Liver (tissue), 9 donors: ENCODE data around the gene AHI1. TPM values are rescaled to one million over a fixed set of nuclear protein-coding genes. Genes with fewer than 3 reads are reported as not detected.

Experiments used
- DNase-seq: peaks from one replicate; pipeline ENCODE4 v3.0.0-alpha.2; 2017; ENCODE audit warnings: low spot score
- H3K27ac ChIP-seq, 2 donors: one replicate each; pipeline ENCODE4 v1.7.0; 2013; ENCODE audit warnings: inconsistent platforms in 2 of 2, low read length in 2 of 2, control low read depth in 1 of 2, low read depth in 1 of 2, mild to moderate bottlenecking in 1 of 2
- H3K27me3 ChIP-seq, 4 donors: one replicate each; pipeline versions ENCODE4 v1.6.1 to v1.7.0; 2013; ENCODE audit warnings: low read length in 3 of 4, inconsistent platforms in 1 of 4, mild to moderate bottlenecking in 1 of 4, moderate library complexity in 1 of 4; ENCODE audit not compliant: control insufficient read depth in 4 of 4, insufficient read depth in 4 of 4
- H3K36me3 ChIP-seq, 4 donors: one replicate each; pipeline versions ENCODE4 v1.6.1 to v1.7.0; 2013; ENCODE audit warnings: low read length in 3 of 4, mild to moderate bottlenecking in 3 of 4, low read depth in 1 of 4, moderate library complexity in 1 of 4; ENCODE audit not compliant: control insufficient read depth in 4 of 4, insufficient read depth in 3 of 4
- H3K4me1 ChIP-seq, 4 donors: one replicate each; pipeline versions ENCODE4 v1.6.1 to v1.7.0; 2013; ENCODE audit warnings: low read length in 3 of 4, mild to moderate bottlenecking in 3 of 4, moderate library complexity in 1 of 4; ENCODE audit not compliant: control insufficient read depth in 4 of 4, insufficient read depth in 4 of 4
- H3K4me3 ChIP-seq, 3 donors: one replicate each; pipeline versions ENCODE4 v1.6.1 to v1.7.0; 2013; ENCODE audit warnings: low read length in 3 of 3, control low read depth in 1 of 3, low read depth in 1 of 3, mild to moderate bottlenecking in 1 of 3
- H3K9ac ChIP-seq, 2 donors: one replicate each; pipeline ENCODE4 v1.7.0; 2013; ENCODE audit warnings: low read length in 2 of 2, mild to moderate bottlenecking in 2 of 2, moderate library complexity in 2 of 2, control low read depth in 1 of 2, low read depth in 1 of 2
- H3K9me3 ChIP-seq, 4 donors: one replicate each; pipeline versions ENCODE4 v1.6.1 to v1.7.0; 2013; ENCODE audit warnings: low read length in 3 of 4; ENCODE audit not compliant: control insufficient read depth in 4 of 4
- EGR1 ChIP-seq, 2 donors: IDR thresholded peaks; 2 replicates each; pipeline ENCODE4 v1.6.1; 2016 to 2018; ENCODE audit warnings: antibody characterized with exemption in 2 of 2, low read depth in 2 of 2
- FOXA1 ChIP-seq: IDR thresholded peaks from 2 replicates; pipeline ENCODE4 v1.6.1; 2016; ENCODE audit warnings: antibody characterized with exemption
- FOXA2 ChIP-seq: IDR thresholded peaks from 2 replicates; pipeline ENCODE4 v1.6.1; 2016; ENCODE audit warnings: antibody characterized with exemption
- GABPA ChIP-seq, 2 donors: IDR thresholded peaks in 1 of 2; conservative IDR thresholded peaks in 1 of 2; 2 replicates each; pipeline ENCODE4 v1.6.1; 2016; ENCODE audit warnings: antibody characterized with exemption in 2 of 2, mild to moderate bottlenecking in 1 of 2, moderate library complexity in 1 of 2
- HNF4A ChIP-seq, 2 donors: conservative IDR thresholded peaks; 2 replicates each; pipeline ENCODE4 v1.6.1; 2016; ENCODE audit warnings: antibody characterized with exemption in 2 of 2, mild to moderate bottlenecking in 2 of 2
- NR2F2 ChIP-seq: IDR thresholded peaks from 2 replicates; pipeline ENCODE4 v1.6.1; 2016; ENCODE audit warnings: antibody characterized with exemption
- RXRA ChIP-seq, 2 donors: IDR thresholded peaks; 2 replicates each; pipeline ENCODE4 v1.6.1; 2017 to 2018; ENCODE audit warnings: antibody characterized with exemption in 2 of 2, mild to moderate bottlenecking in 1 of 2
- SP1 ChIP-seq: IDR thresholded peaks from 2 replicates; pipeline ENCODE4 v1.6.1; 2018; ENCODE audit warnings: antibody characterized with exemption, mild to moderate bottlenecking
- WGBS: extraction: QIAGEN DNeasy Blood & Tissue Kit; methylation state at CpG from one replicate; pipeline ENCODE4 v1.1.7; 2013; 5-methylcytosine and 5-hydroxymethylcytosine counted together
- polyA plus RNA-seq, 2 donors: library from polyadenylated mRNA; stranded (reverse) in 1 of 2; unstranded in 1 of 2; fragments of 200-250 nt in 1 of 2; fragments of >200 nt in 1 of 2; fragmentation: Nextera tagmentation in 1 of 2; extraction: Ambion mirVana in 1 of 2; gene quantifications; one replicate each; pipeline versions ENCODE4 v1.2.1 to v1.2.3, GENCODE V29; 2013 to 2015
- total RNA-seq, 2 donors: library from RNA; depleted of rRNA; stranded (reverse); fragments of >200 nt; gene quantifications; one replicate each; pipeline ENCODE4 v1.2.3, GENCODE V29; 2014
- TF ChIP-seq, protein P1 (sequence below): IDR thresholded peaks from 2 replicates; pipeline ENCODE4 v1.6.1; 2016; ENCODE audit warnings: antibody characterized with exemption
- TF ChIP-seq, protein P2 (sequence below): IDR thresholded peaks from 2 replicates; pipeline ENCODE4 v1.6.1; 2016; ENCODE audit warnings: antibody characterized with exemption, mild to moderate bottlenecking
- TF ChIP-seq, protein P3 (sequence below): IDR thresholded peaks from 2 replicates; pipeline ENCODE4 v1.6.1; 2016; ENCODE audit warnings: antibody characterized with exemption
- TF ChIP-seq, protein P4 (sequence below): IDR thresholded peaks from 2 replicates; pipeline ENCODE4 v1.6.1; 2016; ENCODE audit warnings: antibody characterized with exemption
- donor health status: healthy.
- donor health status: healthy.
- donor health status: healthy.
- donor health status: healthy.
- donor health status: healthy.

The AHI1 gene
- total and polyA plus RNA-seq, 4 donors = 2.0 to 14.4 (median 9.0) TPM

DNA sequence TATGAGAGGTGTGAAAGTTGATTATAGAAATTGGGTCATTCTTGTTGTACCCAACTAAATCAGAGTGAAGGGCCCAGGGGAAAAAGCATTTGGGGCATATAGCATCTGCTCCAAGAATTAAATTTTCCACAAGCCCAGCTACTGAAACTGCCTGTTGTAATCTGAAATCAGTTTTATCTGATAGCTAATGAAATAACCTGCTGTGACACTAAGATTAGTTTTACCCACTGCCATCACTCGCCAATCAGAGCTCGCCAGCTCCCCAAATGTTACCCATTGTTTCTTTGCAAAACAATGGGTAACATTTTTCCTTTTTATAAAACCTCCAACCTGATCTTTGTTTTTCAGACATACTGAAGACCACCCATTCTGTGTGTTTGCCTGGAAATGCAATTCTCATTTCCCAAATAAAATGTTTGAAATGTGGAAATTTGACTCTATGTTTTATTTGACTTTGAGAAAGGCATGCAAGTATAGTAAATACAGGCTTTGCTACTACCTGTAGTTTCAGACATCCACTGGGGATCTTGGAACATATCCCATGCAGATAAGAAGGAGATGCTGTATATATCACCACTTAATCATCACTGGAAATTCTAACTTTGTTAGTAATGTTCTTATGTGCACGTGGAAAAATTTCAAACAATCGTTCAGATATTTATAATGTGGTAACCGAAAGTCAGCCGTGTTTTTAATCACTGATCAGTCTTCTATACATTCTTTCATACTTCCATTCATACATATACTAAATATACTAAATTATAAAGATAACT, 6.3 kb upstream of the AHI1 start:
- TF ChIP-seq RXRA (IDR thresholded peaks at IDR 0.05) (no peak), EGR1 (IDR thresholded peaks at IDR 0.05; ENCODE audit: low read depth in 2 of 2) (no peak), SP1 (no peak), GABPA (IDR thresholded peaks at IDR 0.05 in 1 of 2, conservative IDR thresholded peaks at IDR 0.05 in 1 of 2) (no peak)
- Histone ChIP-seq H3K4me1 (peaks cover 0 to 12% (median 9%) of the 10 kb centered on the region in 4 donors), H3K36me3 (no peaks in the 10 kb centered on the region), H3K9ac (no peak overlapping the region), H3K27me3 (no peaks in the 10 kb centered on the region), H3K27ac (no peak overlapping the region), H3K9me3 (no peaks in the 10 kb centered on the region), H3K4me3 (no peak overlapping the region)
- no peak for DNase-seq
- WGBS = 96% methylated on average over 6 of the region's 6 CpGs

DNA sequence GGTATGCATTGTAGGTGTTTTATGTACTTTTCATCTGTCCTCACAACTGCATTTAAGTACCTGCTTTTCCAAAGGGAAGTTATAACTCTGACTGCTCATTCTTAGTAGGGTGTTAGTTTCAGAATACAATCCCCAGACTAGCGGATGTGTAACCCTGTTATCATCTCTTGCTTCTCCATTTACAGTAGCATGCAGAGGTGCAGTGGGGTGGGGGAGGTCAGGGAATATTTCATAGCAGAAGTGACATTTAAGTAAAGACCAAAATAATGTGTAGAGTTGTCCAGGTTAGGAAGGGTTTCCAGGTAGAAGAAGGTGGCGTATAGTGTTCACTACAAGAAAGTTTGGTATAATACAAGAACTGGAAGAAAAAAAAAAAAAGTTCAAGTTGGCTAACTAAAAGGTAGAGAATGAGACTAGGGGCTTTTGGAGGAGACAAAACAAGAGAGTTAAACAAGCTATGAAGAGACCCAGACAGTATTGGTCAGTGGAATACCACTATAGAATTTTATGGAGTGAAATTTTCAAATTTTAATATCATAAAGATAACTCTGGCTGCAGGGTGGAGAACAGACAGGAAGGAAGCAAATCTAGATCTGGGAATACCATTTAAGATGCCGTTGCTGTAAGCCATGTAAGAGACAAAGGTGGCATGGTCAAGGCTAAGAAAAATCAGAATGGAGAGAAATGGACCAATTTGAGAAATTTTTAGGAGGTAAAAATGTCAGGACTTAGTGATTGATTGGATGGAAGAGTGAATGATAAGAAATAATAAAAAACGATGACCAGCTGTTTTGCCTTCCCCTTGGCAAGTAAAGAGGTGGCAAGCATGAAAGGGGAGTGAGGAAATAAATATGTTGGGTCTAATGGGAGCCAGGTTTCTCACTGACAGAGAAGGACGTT, 2.2 kb upstream of the AHI1 start:
- TF ChIP-seq, protein P1, sequence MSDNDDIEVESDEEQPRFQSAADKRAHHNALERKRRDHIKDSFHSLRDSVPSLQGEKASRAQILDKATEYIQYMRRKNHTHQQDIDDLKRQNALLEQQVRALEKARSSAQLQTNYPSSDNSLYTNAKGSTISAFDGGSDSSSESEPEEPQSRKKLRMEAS = no peak
- no peak for TF ChIP-seq FOXA1
- TF ChIP-seq, protein P2, sequence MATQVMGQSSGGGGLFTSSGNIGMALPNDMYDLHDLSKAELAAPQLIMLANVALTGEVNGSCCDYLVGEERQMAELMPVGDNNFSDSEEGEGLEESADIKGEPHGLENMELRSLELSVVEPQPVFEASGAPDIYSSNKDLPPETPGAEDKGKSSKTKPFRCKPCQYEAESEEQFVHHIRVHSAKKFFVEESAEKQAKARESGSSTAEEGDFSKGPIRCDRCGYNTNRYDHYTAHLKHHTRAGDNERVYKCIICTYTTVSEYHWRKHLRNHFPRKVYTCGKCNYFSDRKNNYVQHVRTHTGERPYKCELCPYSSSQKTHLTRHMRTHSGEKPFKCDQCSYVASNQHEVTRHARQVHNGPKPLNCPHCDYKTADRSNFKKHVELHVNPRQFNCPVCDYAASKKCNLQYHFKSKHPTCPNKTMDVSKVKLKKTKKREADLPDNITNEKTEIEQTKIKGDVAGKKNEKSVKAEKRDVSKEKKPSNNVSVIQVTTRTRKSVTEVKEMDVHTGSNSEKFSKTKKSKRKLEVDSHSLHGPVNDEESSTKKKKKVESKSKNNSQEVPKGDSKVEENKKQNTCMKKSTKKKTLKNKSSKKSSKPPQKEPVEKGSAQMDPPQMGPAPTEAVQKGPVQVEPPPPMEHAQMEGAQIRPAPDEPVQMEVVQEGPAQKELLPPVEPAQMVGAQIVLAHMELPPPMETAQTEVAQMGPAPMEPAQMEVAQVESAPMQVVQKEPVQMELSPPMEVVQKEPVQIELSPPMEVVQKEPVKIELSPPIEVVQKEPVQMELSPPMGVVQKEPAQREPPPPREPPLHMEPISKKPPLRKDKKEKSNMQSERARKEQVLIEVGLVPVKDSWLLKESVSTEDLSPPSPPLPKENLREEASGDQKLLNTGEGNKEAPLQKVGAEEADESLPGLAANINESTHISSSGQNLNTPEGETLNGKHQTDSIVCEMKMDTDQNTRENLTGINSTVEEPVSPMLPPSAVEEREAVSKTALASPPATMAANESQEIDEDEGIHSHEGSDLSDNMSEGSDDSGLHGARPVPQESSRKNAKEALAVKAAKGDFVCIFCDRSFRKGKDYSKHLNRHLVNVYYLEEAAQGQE = no peak
- TF ChIP-seq, protein P3, sequence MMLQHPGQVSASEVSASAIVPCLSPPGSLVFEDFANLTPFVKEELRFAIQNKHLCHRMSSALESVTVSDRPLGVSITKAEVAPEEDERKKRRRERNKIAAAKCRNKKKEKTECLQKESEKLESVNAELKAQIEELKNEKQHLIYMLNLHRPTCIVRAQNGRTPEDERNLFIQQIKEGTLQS = no peak
- TF ChIP-seq FOXA2 = no peak
- Histone ChIP-seq H3K36me3 (no peaks in the 10 kb centered on the region), H3K4me3 (no peak overlapping the region), H3K4me1 (peaks cover 0 to 3% (median 2%) of the 10 kb centered on the region in 4 donors), H3K9me3 (no peaks in the 10 kb centered on the region), H3K9ac (no peak overlapping the region), H3K27me3 (no peaks in the 10 kb centered on the region), H3K27ac (no peak overlapping the region)
- WGBS = 90% methylated on average over 5 of the region's 5 CpGs
- DNase-seq = no peak

DNA sequence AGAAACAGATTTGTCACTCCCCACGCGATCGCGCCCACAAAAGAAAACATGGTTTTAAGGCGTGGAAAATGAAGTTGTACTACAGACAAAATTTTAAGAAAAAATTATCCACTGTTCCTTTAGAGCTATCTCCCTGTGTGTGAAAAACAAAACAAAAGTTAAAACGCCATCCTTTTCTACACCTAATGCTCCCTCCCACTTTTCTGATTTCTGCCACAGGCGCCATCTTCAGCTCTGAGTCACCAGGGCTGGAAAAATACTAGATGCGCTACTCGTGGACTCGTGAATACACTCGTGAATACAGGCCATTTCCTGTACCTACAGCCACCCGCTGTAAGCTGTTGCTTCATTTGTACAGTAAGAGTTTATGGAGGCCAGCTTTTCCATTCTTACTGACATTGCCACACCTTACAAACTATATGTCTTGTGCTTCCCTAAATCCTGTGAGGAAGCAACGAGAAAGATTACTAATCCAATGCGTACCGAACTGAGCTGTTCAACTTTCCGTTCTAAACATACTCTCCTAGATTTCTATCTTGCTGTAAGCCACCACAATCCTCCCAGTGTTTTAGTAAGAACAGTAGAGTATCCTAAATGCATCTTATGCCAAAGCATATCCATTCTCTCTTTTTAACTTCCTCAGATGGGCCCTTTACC, 773 bp upstream of the AHI1 start:
- Histone ChIP-seq H3K4me1 (peaks cover 0 to 3% (median 2%) of the 10 kb centered on the region in 4 donors), H3K9ac (peak overlapping the region; percentile 91 to 98), H3K9me3 (no peaks in the 10 kb centered on the region), H3K4me3 (peak overlapping the region; percentile 70 to 98 (median 92)), H3K27me3 (no peaks in the 10 kb centered on the region), H3K36me3 (no peaks in the 10 kb centered on the region), H3K27ac (peak overlapping the region; percentile 94 to 99)
- DNase-seq = peak; percentile 44
- WGBS = 4% methylated on average over 16 of the region's 16 CpGs
- peak; percentile 72 for TF ChIP-seq SP1
- no peak for TF ChIP-seq FOXA1
- no peak for TF ChIP-seq EGR1 (IDR thresholded peaks at IDR 0.05; ENCODE audit: low read depth in 2 of 2)
- peak; percentile 7 to 8 for TF ChIP-seq HNF4A (conservative IDR thresholded peaks at IDR 0.05)
- TF ChIP-seq, protein P4, sequence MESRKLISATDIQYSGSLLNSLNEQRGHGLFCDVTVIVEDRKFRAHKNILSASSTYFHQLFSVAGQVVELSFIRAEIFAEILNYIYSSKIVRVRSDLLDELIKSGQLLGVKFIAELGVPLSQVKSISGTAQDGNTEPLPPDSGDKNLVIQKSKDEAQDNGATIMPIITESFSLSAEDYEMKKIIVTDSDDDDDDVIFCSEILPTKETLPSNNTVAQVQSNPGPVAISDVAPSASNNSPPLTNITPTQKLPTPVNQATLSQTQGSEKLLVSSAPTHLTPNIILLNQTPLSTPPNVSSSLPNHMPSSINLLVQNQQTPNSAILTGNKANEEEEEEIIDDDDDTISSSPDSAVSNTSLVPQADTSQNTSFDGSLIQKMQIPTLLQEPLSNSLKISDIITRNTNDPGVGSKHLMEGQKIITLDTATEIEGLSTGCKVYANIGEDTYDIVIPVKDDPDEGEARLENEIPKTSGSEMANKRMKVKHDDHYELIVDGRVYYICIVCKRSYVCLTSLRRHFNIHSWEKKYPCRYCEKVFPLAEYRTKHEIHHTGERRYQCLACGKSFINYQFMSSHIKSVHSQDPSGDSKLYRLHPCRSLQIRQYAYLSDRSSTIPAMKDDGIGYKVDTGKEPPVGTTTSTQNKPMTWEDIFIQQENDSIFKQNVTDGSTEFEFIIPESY = peak; percentile 14
- TF ChIP-seq, protein P3 = peak; percentile 92
- TF ChIP-seq, protein P2 = peak; percentile 65
- no peak for TF ChIP-seq NR2F2
- no peak for TF ChIP-seq FOXA2
